ENCODE data around the gene AKR1D1. TPM values are rescaled to one million over a fixed set of nuclear protein-coding genes. Genes with fewer than 3 reads are reported as not detected.

Gene AKR1D1
- total RNA-seq, 2 experiments from 2014 or later = not detected

- ChIA-PET POLR2A (no interaction called here), CTCF (ENCODE audit: unreplicated experiment) (no interaction called here)
- BruUV-seq (replicated peaks) = no TSS peak
- Histone ChIP-seq H3K4me3 (ENCODE audit: low read depth, low read length, poor library complexity, severe bottlenecking) (no peak overlapping the region), H3K9me3 (ENCODE audit: low read length) (no peaks in the 10 kb centered on the region), H3K4me2 (ENCODE audit: low read length) (no peak overlapping the region), H2AFZ (ENCODE audit: low read length) (no peak overlapping the region), H3K79me2 (ENCODE audit: insufficient read depth, low read depth, low read length) (no peaks in the 10 kb centered on the region), H3K9me2 (ENCODE audit: insufficient read depth, low read length) (no peaks in the 10 kb centered on the region), H3K4me1 (ENCODE audit: insufficient read depth, low read length, poor library complexity, severe bottlenecking) (no peaks in the 10 kb centered on the region), H4K20me1 (ENCODE audit: insufficient read depth, low read length) (no peaks in the 10 kb centered on the region), H3K36me3 (ENCODE audit: insufficient read depth, low read length) (no peaks in the 10 kb centered on the region), H3K27ac (ENCODE audit: low read depth, low read length, poor library complexity, severe bottlenecking) (no peak overlapping the region)
- intact Hi-C loops (cut with micrococcal nuclease; ENCODE audit: unreplicated experiment) = no loop called here
- DNase-seq (ENCODE audit: low spot score) = no peak
- TF ChIP-seq EZH2phosphoT487 (IDR thresholded peaks at IDR 0.05; ENCODE audit: borderline replicate concordance, low read depth, low read length) (no peak), CTCF (conservative IDR thresholded peaks at IDR 0.05; ENCODE audit: low read length) (no peak)
These were observed 11.4 kb upstream of the AKR1D1 start for GRCh38 chr7:138064856-138065357.

GRCh38 chr7:138065827-138066226 lies 10.4 kb upstream of the AKR1D1 start:
- Histone ChIP-seq H3K9me2 (ENCODE audit: insufficient read depth, low read length) (no peaks in the 10 kb centered on the region), H3K4me2 (ENCODE audit: low read length) (no peak overlapping the region), H3K9me3 (ENCODE audit: low read length) (no peaks in the 10 kb centered on the region), H4K20me1 (ENCODE audit: insufficient read depth, low read length) (no peaks in the 10 kb centered on the region), H3K79me2 (ENCODE audit: insufficient read depth, low read depth, low read length) (no peaks in the 10 kb centered on the region), H3K36me3 (ENCODE audit: insufficient read depth, low read length) (no peaks in the 10 kb centered on the region), H2AFZ (ENCODE audit: low read length) (no peak overlapping the region), H3K27ac (ENCODE audit: low read depth, low read length, poor library complexity, severe bottlenecking) (no peak overlapping the region), H3K4me1 (ENCODE audit: insufficient read depth, low read length, poor library complexity, severe bottlenecking) (no peaks in the 10 kb centered on the region), H3K4me3 (ENCODE audit: low read depth, low read length, poor library complexity, severe bottlenecking) (no peak overlapping the region)
- ChIA-PET POLR2A (interaction anchor here (0.6 to 0.7 kb wide), 2 partner anchors 8 to 37 kb away, joined by 3 read pairs; no protein-coding TSS in a partner anchor), CTCF (ENCODE audit: unreplicated experiment) (no interaction called here)
- BruUV-seq (replicated peaks) = no TSS peak
- no peak for DNase-seq (ENCODE audit: low spot score)
- TF ChIP-seq EZH2phosphoT487 (IDR thresholded peaks at IDR 0.05; ENCODE audit: borderline replicate concordance, low read depth, low read length) (no peak), CTCF (conservative IDR thresholded peaks at IDR 0.05; ENCODE audit: low read length) (no peak)
- intact Hi-C loops (cut with micrococcal nuclease; ENCODE audit: unreplicated experiment) = no loop called here

GRCh38 chr7:138066954-138067394 lies 9.3 kb upstream of the AKR1D1 start:
- DNase-seq (ENCODE audit: low spot score) = no peak
- Histone ChIP-seq H3K9me2 (ENCODE audit: insufficient read depth, low read length) (no peaks in the 10 kb centered on the region), H4K20me1 (ENCODE audit: insufficient read depth, low read length) (no peaks in the 10 kb centered on the region), H3K36me3 (ENCODE audit: insufficient read depth, low read length) (no peaks in the 10 kb centered on the region), H3K4me3 (ENCODE audit: low read depth, low read length, poor library complexity, severe bottlenecking) (no peak overlapping the region), H3K27ac (ENCODE audit: low read depth, low read length, poor library complexity, severe bottlenecking) (no peak overlapping the region), H3K79me2 (ENCODE audit: insufficient read depth, low read depth, low read length) (no peaks in the 10 kb centered on the region), H3K4me2 (ENCODE audit: low read length) (no peak overlapping the region), H3K4me1 (ENCODE audit: insufficient read depth, low read length, poor library complexity, severe bottlenecking) (no peaks in the 10 kb centered on the region), H2AFZ (ENCODE audit: low read length) (no peak overlapping the region), H3K9me3 (ENCODE audit: low read length) (no peaks in the 10 kb centered on the region)
- intact Hi-C loops (cut with micrococcal nuclease; ENCODE audit: unreplicated experiment) = no loop called here
- BruUV-seq (replicated peaks) = no TSS peak
- POLR2A ChIA-PET = interaction anchor here (0.6 kb wide), 1 partner anchor 74 kb away, joined by 4 read pairs; no protein-coding TSS in a partner anchor
- CTCF ChIA-PET (ENCODE audit: unreplicated experiment) = no interaction called here
- TF ChIP-seq CTCF (conservative IDR thresholded peaks at IDR 0.05; ENCODE audit: low read length) = no peak
- TF ChIP-seq EZH2phosphoT487 (IDR thresholded peaks at IDR 0.05; ENCODE audit: borderline replicate concordance, low read depth, low read length) = no peak
